ENCODE data around the gene TEKT4. TPM values are rescaled to one million over a fixed set of nuclear protein-coding genes. Genes with fewer than 3 reads are reported as not detected.
"Not testable (repeated sequence)": the region's sequence is repeated elsewhere in the genome, so short reads cannot be mapped to it uniquely, and the experiment has no call there.

The TEKT4 gene
- total RNA-seq, 1 donor from 2014 or later = not detected

DNA sequence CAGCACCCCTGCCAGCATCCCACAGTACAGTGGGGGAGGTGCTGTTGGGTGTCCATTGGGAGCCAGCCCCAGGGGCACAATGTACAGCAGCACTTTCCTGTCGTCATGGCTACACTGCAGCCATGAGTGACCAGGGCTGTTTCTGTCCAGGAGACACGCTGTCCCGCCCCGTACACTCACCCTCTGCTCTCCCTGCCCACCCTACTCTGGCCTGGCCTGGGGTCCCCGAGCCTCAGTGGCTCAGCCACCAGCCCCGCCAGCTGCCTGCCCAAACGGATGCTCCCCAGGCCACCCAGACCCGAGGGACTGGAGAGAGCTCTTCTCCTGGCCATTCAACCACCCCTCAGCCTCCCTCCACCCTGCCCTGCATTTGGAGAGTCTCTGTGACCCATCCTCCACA is 9.3 kb downstream of the TEKT4 start:
- Mint-ChIP-seq H3K9me3 (no peaks in the 10 kb centered on the region), H3K4me3 (no peak overlapping the region), H3K36me3 (no peaks in the 10 kb centered on the region), H3K27ac (no peak overlapping the region), H3K27me3 (ENCODE audit: insufficient read depth, low read depth) (peaks cover 7% of the 10 kb centered on the region), H3K4me1 (no peaks in the 10 kb centered on the region)
- Histone ChIP-seq H3K79me2 (ENCODE audit: low read depth) (no peaks in the 10 kb centered on the region), H3K4me1 (no peaks in the 10 kb centered on the region), H3K27me3 (no peaks in the 10 kb centered on the region), H2AFZ (replicated peaks) (no peak overlapping the region), H3F3A (ENCODE audit: low read depth) (no peaks in the 10 kb centered on the region), H3K9me3 (ENCODE audit: low read depth) (peaks cover 13% of the 10 kb centered on the region), H3K4me2 (no peak overlapping the region), H3K4me3 (no peak overlapping the region), H4K20me1 (ENCODE audit: low read depth) (no peaks in the 10 kb centered on the region), H3K27ac (no peak overlapping the region), H3K9ac (no peak overlapping the region), H3K36me3 (no peaks in the 10 kb centered on the region)
- TF ChIP-seq EZH2phosphoT487 (IDR thresholded peaks at IDR 0.05) (no peak), EZH2 (IDR thresholded peaks at IDR 0.05) (no peak)
- TF ChIP-seq, protein P1, sequence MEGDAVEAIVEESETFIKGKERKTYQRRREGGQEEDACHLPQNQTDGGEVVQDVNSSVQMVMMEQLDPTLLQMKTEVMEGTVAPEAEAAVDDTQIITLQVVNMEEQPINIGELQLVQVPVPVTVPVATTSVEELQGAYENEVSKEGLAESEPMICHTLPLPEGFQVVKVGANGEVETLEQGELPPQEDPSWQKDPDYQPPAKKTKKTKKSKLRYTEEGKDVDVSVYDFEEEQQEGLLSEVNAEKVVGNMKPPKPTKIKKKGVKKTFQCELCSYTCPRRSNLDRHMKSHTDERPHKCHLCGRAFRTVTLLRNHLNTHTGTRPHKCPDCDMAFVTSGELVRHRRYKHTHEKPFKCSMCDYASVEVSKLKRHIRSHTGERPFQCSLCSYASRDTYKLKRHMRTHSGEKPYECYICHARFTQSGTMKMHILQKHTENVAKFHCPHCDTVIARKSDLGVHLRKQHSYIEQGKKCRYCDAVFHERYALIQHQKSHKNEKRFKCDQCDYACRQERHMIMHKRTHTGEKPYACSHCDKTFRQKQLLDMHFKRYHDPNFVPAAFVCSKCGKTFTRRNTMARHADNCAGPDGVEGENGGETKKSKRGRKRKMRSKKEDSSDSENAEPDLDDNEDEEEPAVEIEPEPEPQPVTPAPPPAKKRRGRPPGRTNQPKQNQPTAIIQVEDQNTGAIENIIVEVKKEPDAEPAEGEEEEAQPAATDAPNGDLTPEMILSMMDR (IDR thresholded peaks at IDR 0.05) = no peak
- DNase-seq (ENCODE audit: low spot score) = no peak

DNA sequence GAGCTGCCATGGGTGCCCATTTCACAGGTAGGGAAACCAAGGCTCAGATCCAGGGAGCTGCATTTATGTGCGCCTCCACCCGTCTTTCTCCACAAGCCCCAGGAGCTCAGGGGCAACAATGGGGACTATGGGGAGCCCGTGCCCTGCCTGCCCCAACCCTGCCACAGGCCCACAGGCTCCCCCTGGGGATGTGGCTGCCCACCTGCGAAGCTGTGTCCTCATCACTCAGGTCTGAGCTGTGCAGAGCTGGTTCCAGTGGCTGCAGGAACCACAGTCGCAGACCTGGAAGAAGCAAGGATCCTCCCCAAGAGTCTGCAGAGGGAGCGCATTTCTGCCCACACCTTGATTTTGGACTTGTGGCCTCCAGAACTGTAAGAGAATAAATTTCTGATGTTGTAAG is 9.8 kb downstream of the TEKT4 start:
- H3K27me3 Mint-ChIP-seq (ENCODE audit: insufficient read depth, low read depth) = peaks cover 5% of the 10 kb centered on the region

DNA sequence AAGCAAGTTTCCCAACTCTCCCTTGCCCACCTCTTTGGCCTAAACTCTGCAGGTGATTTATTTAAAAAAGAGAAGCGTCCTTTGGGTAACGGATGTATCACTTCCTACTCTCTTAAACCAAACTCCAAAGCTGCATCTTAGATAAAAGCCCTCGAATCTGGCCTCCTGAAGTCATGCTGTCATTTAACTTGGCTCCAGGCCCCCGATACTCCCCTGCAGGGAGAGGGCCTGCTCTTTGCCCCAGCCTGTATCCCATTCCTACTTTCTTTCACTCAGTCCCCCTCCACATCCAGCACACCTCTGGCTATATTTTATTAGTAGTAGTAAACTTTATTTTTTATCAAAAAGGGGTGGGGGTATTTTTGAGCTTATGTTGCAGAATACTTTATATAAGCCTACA is 19.0 kb downstream of the TEKT4 start:
- Mint-ChIP-seq H3K27me3 (ENCODE audit: insufficient read depth, low read depth) (no peaks in the 10 kb centered on the region), H3K4me1 (no peaks in the 10 kb centered on the region), H3K27ac (no peak overlapping the region), H3K36me3 (no peaks in the 10 kb centered on the region), H3K9me3 (no peaks in the 10 kb centered on the region), H3K4me3 (no peak overlapping the region)
- Histone ChIP-seq H3K27me3 (no peaks in the 10 kb centered on the region), H3K4me2 (no peak overlapping the region), H3K79me2 (ENCODE audit: low read depth) (no peaks in the 10 kb centered on the region), H3K9ac (no peak overlapping the region), H2AFZ (replicated peaks) (no peak overlapping the region), H3K4me1 (no peaks in the 10 kb centered on the region), H3F3A (ENCODE audit: low read depth) (no peaks in the 10 kb centered on the region), H3K36me3 (no peaks in the 10 kb centered on the region), H3K4me3 (no peak overlapping the region), H3K9me3 (ENCODE audit: low read depth) (peaks cover 30% of the 10 kb centered on the region), H4K20me1 (ENCODE audit: low read depth) (no peaks in the 10 kb centered on the region), H3K27ac (no peak overlapping the region)
- TF ChIP-seq, protein P1 (IDR thresholded peaks at IDR 0.05) = no peak
- no peak for TF ChIP-seq EZH2 (IDR thresholded peaks at IDR 0.05)
- TF ChIP-seq EZH2phosphoT487 (IDR thresholded peaks at IDR 0.05) = no peak
- no peak for DNase-seq (ENCODE audit: low spot score)

More for the DNA sequence above, 9.8 kb downstream of the TEKT4 start:
- Histone ChIP-seq H3K36me3 (no peaks in the 10 kb centered on the region), H3K4me3 (no peak overlapping the region), H3K79me2 (ENCODE audit: low read depth) (no peaks in the 10 kb centered on the region), H3K4me1 (no peaks in the 10 kb centered on the region), H2AFZ (replicated peaks) (no peak overlapping the region), H3K27me3 (no peaks in the 10 kb centered on the region), H3F3A (ENCODE audit: low read depth) (no peaks in the 10 kb centered on the region), H3K9ac (no peak overlapping the region), H3K27ac (no peak overlapping the region), H3K9me3 (ENCODE audit: low read depth) (peaks cover 13% of the 10 kb centered on the region), H4K20me1 (ENCODE audit: low read depth) (no peaks in the 10 kb centered on the region), H3K4me2 (no peak overlapping the region)
- Mint-ChIP-seq H3K4me1 (no peaks in the 10 kb centered on the region), H3K27ac (no peak overlapping the region), H3K9me3 (no peaks in the 10 kb centered on the region), H3K4me3 (no peak overlapping the region), H3K36me3 (no peaks in the 10 kb centered on the region)
- no peak for DNase-seq (ENCODE audit: low spot score)
- TF ChIP-seq EZH2 (IDR thresholded peaks at IDR 0.05) = no peak
- TF ChIP-seq, protein P1 (IDR thresholded peaks at IDR 0.05) = no peak
- no peak for TF ChIP-seq EZH2phosphoT487 (IDR thresholded peaks at IDR 0.05)

DNA sequence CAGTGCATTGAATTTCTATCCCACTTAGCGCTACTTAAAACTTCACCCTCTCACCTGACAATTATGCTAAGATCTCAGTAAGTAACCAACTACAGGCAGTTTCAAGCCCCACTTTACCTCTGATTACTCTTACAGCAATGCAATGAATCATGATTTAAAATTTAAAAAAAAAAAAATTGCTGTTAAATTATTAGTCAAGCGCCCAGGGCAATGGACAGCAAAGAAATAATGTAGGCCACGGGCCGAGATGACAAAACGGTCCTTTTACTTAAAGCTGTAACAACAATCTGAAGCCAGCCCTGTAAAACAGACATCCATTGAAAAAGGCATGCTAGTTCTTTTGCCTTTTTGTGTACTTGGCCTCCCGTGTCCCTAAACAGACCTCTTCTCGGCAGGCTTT is 24.0 kb downstream of the TEKT4 start:
- H4K20me1 ChIP-seq (ENCODE audit: low read depth); H3K4me3 Mint-ChIP-seq; H3K27ac Mint-ChIP-seq; H3K36me3 Mint-ChIP-seq; H3K79me2 ChIP-seq (ENCODE audit: low read depth); H3K36me3 ChIP-seq; H3K9me3 Mint-ChIP-seq; H3K9me3 ChIP-seq (ENCODE audit: low read depth); H3K9ac ChIP-seq; H3K27ac ChIP-seq; H3K4me1 ChIP-seq; H3K4me2 ChIP-seq; H3F3A ChIP-seq (ENCODE audit: low read depth); H2AFZ ChIP-seq (replicated peaks); H3K27me3 ChIP-seq; H3K4me1 Mint-ChIP-seq; H3K27me3 Mint-ChIP-seq (ENCODE audit: insufficient read depth, low read depth); H3K4me3 ChIP-seq; DNase-seq (ENCODE audit: low spot score): not testable (repeated sequence)

DNA sequence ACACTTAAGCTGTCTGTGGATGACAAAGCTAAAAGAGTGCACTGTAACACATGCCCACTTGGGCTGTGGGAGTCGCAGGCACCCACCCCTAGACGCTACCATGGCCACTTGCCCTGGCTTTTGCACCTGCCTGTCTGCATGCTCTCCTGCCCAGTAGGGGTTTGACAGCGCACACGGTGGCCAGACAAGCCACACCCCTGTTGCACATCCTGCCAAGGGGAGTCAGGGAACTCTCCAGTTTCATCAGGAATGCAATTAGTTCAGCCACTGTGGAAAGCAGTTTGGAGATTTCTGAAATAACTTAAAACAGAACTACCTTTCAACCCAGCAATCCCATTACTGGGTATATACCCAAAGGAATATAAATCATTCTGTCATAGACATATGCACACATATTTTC is 35.7 kb downstream of the TEKT4 start:
- not testable (repeated sequence) for H3K27ac Mint-ChIP-seq; DNase-seq (ENCODE audit: low spot score); H3K36me3 Mint-ChIP-seq; H3F3A ChIP-seq (ENCODE audit: low read depth); H3K4me3 ChIP-seq; H4K20me1 ChIP-seq (ENCODE audit: low read depth); H3K4me1 ChIP-seq; H2AFZ ChIP-seq (replicated peaks); H3K4me1 Mint-ChIP-seq; H3K79me2 ChIP-seq (ENCODE audit: low read depth); H3K27me3 ChIP-seq; H3K4me3 Mint-ChIP-seq; H3K4me2 ChIP-seq; H3K9ac ChIP-seq; H3K27me3 Mint-ChIP-seq (ENCODE audit: insufficient read depth, low read depth); H3K36me3 ChIP-seq; H3K27ac ChIP-seq; H3K9me3 Mint-ChIP-seq
- peaks cover 19% of the 10 kb centered on the region for H3K9me3 ChIP-seq (ENCODE audit: low read depth)

Data from neural progenitor cell (in vitro differentiated cells).